DOHH2 (cell line): ENCODE results near the gene CPSF4L.

Experiments used
- H3F3A ChIP-seq: fragments of 200-600 bp; sonication (generic), shearing (Covaris generic); 2 replicates; pipeline ENCODE4 v1.6.0; 2016; ENCODE audit warnings: antibody characterized with exemption, mild to moderate bottlenecking; ENCODE audit not compliant: control insufficient read depth, insufficient read depth
- H3K27ac ChIP-seq: fragments of 200-600 bp; sonication (generic); 2 replicates; pipeline ENCODE4 v1.5.1; 2014; ENCODE audit warnings: low read depth, mild to moderate bottlenecking, low read length, moderate library complexity
- H3K27me3 ChIP-seq: fragments of 200-600 bp; sonication (generic); 2 replicates; pipeline ENCODE4 v1.6.1; 2014; ENCODE audit warnings: mild to moderate bottlenecking, low read length, mixed read lengths; ENCODE audit not compliant: control insufficient read depth
- H3K36me3 ChIP-seq: fragments of 200-600 bp; sonication (generic); 2 replicates; pipeline ENCODE4 v1.6.1; 2014; ENCODE audit warnings: mild to moderate bottlenecking, low read length, moderate library complexity, mixed read lengths; ENCODE audit not compliant: control insufficient read depth
- H3K4me1 ChIP-seq: fragments of 200-600 bp; sonication (generic); 2 replicates; pipeline ENCODE4 v1.6.1; 2014; ENCODE audit warnings: mild to moderate bottlenecking, low read length, mixed read lengths; ENCODE audit not compliant: control insufficient read depth
- H3K4me2 ChIP-seq: fragments of 200-600 bp; sonication (generic); 2 replicates; pipeline ENCODE4 v1.6.0; 2014; ENCODE audit warnings: mild to moderate bottlenecking, low read length, moderate library complexity
- H3K4me3 ChIP-seq: fragments of 200-600 bp; sonication (generic); 2 replicates; pipeline ENCODE4 v1.5.1; 2014; ENCODE audit warnings: mild to moderate bottlenecking, low read length, mixed read lengths
- H3K79me2 ChIP-seq: fragments of 200-600 bp; sonication (generic); 2 replicates; pipeline ENCODE4 v1.6.1; 2014; ENCODE audit warnings: mild to moderate bottlenecking, low read length, mixed read lengths; ENCODE audit not compliant: control insufficient read depth
- H3K9me2 ChIP-seq: fragments of 200-600 bp; sonication (generic); replicated peaks from 2 replicates; pipeline ENCODE4 v1.6.1; 2014; ENCODE audit warnings: mild to moderate bottlenecking, low read length, mixed read lengths; ENCODE audit not compliant: control insufficient read depth
- H3K9me3 ChIP-seq: fragments of 200-600 bp; sonication (generic); 2 replicates; pipeline ENCODE4 v1.6.1; 2014; ENCODE audit warnings: antibody characterized with exemption, low read length, mixed read lengths; ENCODE audit not compliant: control insufficient read depth, insufficient read depth
- H4K20me1 ChIP-seq: fragments of 200-600 bp; sonication (generic); 2 replicates; pipeline ENCODE4 v1.6.0; 2014; ENCODE audit warnings: low read depth, mild to moderate bottlenecking, antibody characterized with exemption, low read length, moderate library complexity; ENCODE audit not compliant: control insufficient read depth, insufficient read depth
- CTCF ChIP-seq: fragments of 200-600 bp; sonication (generic); IDR thresholded peaks from one replicate; pipeline ENCODE4 v1.5.1; 2014; ENCODE audit warnings: antibody characterized with exemption, mild to moderate bottlenecking, low read depth, low read length; ENCODE audit not compliant: poor library complexity, severe bottlenecking
- EZH2phosphoT487 ChIP-seq: fragments of 200-600 bp; sonication (generic); IDR thresholded peaks from 2 replicates; pipeline ENCODE4 v1.6.1; 2017; ENCODE audit warnings: borderline replicate concordance, mild to moderate bottlenecking, antibody characterized with exemption, low read length, moderate library complexity, mixed read lengths

CPSF4L gene

GRCh38 chr17:73262676-73263642 lies 1.3 kb upstream of the CPSF4L start:
- no peak overlapping the region for H3K27ac ChIP-seq

GRCh38 chr17:73261952-73262675 lies 434 bp upstream of the CPSF4L start:
- Histone ChIP-seq H3K4me1 (no peaks in the 10 kb centered on the region), H3K9me3 (no peaks in the 10 kb centered on the region), H3K9me2 (no peaks in the 10 kb centered on the region), H3K79me2 (no peaks in the 10 kb centered on the region), H3K36me3 (no peaks in the 10 kb centered on the region), H3F3A (no peaks in the 10 kb centered on the region), H4K20me1 (no peaks in the 10 kb centered on the region), H3K27me3 (no peaks in the 10 kb centered on the region), H3K4me3 (no peak overlapping the region), H3K4me2 (no peak overlapping the region), H3K27ac (no peak overlapping the region)
- TF ChIP-seq EZH2phosphoT487, result no peak
- no peak for TF ChIP-seq CTCF

More at GRCh38 chr17:73262676-73263642, 1.3 kb upstream of the CPSF4L start:
- H3K36me3 ChIP-seq, result no peaks in the 10 kb centered on the region
- no peaks in the 10 kb centered on the region for H4K20me1 ChIP-seq
- no peaks in the 10 kb centered on the region for H3K27me3 ChIP-seq
- H3K9me2 ChIP-seq, result no peaks in the 10 kb centered on the region
- H3K4me1 ChIP-seq, result no peaks in the 10 kb centered on the region
- H3K9me3 ChIP-seq, result no peaks in the 10 kb centered on the region
- no peak overlapping the region for H3K4me3 ChIP-seq
- no peak overlapping the region for H3K4me2 ChIP-seq
- no peaks in the 10 kb centered on the region for H3K79me2 ChIP-seq
- TF ChIP-seq EZH2phosphoT487, result no peak
- no peak for TF ChIP-seq CTCF
- H3F3A ChIP-seq, result no peaks in the 10 kb centered on the region

- no peaks in the 10 kb centered on the region for H3K27me3 ChIP-seq
- no peak for TF ChIP-seq EZH2phosphoT487
- no peak for TF ChIP-seq CTCF
- no peaks in the 10 kb centered on the region for H3K36me3 ChIP-seq
- H3K4me3 ChIP-seq, result no peak overlapping the region
- no peaks in the 10 kb centered on the region for H3K9me3 ChIP-seq
- H3K27ac ChIP-seq, result no peak overlapping the region
- no peaks in the 10 kb centered on the region for H3K9me2 ChIP-seq
- H3K4me1 ChIP-seq, result no peaks in the 10 kb centered on the region
- H4K20me1 ChIP-seq, result no peaks in the 10 kb centered on the region
- H3K79me2 ChIP-seq, result no peaks in the 10 kb centered on the region
- no peak overlapping the region for H3K4me2 ChIP-seq
- H3F3A ChIP-seq, result no peaks in the 10 kb centered on the region
These were observed 4.2 kb downstream of the CPSF4L start for GRCh38 chr17:73257516-73257915.
